Measurements from ENCODE around the gene ITGA11.
"Not testable (repeated sequence)": the region's sequence is repeated elsewhere in the genome, so short reads cannot be mapped to it uniquely, and the experiment has no call there.

The ITGA11 gene

DNA sequence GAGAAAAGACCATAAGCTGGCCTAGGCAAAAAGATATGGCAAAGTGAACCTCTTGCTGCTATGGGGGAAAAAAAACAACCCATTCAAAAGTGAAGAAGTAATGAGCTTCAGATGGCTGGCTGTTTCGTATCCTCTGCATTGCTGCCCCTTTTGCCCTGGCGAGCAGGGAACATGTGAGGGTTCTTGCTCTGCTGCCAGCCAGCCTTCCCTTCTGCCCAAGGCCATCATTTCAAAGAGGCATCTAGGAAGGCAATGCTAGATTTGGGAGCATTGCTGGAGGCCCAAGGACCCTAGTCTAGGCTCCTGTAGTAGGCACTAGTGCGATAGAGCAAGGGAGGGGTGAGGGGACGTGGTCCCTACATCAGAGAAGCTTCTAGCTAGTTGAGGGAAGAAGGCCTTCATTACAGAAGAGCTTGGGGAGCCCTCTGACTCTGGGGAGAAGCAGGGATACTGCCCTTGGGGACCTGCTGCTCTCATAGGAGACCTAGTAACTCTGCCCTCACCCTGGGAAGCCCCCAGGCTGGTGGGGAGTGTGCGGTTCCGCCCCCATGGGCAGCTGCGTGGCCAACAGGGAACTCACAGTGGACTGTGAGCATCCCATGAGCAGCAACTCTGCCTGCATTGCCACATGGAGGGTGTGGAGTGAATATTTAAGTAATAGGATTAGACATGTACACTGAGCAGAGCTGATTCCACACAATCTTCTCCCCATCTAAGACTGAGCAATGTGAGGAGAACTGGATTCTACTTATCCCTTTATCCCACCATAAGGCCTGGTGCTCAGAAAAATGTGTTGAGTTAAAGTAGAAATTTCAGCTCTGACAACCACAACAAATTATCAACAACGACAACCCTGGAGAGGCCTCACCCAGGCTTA lies 21.3 kb downstream of the ITGA11 start:
- DNase-seq: no peak

DNA sequence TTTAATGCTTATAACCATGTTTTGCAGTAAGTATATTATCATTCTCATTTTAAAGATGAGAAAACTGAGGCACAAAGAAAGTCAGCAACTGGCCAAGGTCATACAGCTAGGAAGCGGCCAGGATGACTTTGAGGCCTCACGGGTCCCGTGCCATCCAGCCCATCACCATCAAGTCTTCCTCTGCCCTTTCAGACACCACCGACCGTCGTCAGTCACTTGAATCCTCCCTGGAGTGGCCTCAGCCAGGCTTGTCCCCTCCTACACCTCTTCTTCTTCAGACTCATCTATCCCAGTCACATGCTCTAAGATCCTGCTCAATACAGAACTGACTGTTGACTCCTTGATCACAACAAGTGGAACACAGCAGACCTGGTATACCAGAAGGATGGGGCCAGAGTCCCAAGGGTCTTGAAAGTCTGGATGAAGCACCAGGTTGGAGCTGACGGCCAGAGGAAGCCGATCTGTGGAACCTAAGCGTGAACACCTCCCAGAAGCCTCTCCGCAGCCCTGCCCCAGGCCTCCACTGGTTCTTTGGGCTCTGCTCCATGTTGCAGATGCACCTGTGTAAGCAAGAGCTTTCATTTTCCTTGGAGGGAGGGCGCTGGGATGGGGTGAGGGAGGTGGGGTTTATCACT lies 22.1 kb downstream of the ITGA11 start:
- no peak for DNase-seq

DNA sequence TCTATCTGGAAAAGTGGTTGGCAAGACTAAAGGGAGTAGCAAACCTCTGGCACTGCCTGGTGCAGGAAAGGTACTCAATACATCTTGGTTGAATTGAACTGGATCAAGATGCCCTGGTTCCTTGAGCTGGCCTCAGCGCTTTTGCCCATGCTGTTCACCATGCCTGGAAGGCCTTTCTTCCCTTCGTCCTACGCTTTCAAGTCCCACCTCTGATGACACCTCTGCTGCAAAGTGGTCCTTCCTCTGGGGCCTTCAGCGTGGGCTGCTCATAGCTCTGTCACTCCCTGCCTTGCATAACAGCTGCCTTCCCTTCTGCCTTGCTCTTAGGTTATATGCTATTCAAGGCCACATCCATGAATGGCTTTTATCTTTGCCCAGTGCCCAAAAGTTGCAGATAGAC lies 23.0 kb downstream of the ITGA11 start:
- no peak for DNase-seq

DNA sequence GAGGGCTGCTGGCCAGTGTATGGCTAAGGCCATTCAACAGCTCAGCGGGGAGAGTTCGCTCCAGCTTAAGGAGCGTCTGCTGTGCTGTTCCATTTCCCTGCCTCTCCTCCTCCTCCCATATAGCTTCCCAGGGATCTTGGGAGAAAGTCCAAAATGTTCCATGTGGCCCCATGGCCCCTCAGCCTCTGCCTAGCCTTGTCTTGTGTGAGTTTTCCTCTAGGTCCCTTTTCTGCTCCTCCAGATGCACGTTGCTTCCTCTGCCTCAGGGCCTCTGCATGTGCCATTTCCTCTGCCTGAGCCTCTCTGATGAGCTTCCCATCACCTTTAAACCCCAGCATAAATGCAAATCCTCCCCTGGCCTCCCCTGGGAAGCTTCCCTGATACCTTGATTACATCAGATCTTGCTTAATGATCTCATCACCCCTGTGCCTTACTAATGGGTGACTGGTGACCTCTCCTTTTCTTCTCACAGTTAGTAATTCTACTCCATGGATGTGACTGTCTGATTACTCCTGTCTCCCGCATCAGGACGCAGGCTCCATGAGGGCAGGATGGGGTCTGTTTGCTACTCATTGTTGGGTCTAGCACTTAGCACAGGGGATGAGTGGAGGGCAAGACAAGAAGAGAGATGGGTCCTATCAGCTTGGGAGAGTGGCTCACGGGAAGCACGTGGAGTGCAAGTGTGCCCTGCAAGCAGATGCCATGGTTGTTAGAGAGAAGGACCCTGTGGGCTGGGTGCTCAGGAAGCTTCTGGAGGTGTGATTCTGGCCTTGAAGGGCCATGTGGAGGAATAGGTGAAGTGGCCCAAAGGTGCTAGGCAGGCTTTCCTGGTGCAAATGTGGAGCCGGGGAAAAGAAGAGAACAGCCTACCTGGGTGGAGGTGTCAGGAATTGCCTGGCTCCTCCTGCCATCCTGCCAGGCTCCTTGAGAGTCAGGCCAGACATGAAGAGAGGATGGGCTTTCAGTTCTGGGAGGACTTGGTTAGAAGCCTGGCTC lies 23.8 kb downstream of the ITGA11 start:
- no peak for DNase-seq

DNA sequence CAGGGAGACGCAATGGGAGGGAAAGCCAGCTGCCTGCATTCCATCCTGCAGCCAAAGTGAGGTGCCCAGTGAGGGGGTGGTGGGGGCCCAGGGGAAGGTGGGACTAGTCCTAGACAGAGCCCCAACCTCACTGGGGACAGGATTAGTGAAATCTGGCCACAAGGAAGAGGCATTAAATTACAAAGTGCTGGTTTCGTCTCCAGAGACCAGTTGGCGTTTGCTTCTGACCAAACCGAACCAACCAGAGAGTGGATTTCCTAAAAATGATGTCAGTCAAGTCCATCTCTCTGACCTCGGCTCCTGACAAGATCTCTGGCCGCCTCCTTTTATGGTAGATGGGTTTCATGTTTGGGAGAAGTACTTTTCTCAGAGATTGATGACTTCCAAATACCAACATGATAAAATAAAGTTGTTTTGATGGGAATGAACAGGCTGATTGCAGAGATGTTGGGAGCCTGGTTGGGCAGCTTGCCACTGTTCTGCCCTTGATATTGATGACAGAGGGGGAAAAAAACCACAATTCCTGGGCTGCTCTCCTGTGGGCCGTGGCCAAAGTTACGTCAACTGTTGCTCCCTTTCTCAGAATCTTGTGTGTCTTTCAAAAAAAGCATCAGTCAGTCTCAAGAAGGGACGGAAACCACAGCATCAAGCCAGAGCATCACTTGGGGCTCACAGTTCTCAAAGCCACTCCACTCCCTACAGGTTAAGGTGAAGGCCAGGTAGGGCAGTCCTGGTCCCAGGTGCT lies 24.6 kb downstream of the ITGA11 start:
- DNase-seq: peak; percentile 71

DNA sequence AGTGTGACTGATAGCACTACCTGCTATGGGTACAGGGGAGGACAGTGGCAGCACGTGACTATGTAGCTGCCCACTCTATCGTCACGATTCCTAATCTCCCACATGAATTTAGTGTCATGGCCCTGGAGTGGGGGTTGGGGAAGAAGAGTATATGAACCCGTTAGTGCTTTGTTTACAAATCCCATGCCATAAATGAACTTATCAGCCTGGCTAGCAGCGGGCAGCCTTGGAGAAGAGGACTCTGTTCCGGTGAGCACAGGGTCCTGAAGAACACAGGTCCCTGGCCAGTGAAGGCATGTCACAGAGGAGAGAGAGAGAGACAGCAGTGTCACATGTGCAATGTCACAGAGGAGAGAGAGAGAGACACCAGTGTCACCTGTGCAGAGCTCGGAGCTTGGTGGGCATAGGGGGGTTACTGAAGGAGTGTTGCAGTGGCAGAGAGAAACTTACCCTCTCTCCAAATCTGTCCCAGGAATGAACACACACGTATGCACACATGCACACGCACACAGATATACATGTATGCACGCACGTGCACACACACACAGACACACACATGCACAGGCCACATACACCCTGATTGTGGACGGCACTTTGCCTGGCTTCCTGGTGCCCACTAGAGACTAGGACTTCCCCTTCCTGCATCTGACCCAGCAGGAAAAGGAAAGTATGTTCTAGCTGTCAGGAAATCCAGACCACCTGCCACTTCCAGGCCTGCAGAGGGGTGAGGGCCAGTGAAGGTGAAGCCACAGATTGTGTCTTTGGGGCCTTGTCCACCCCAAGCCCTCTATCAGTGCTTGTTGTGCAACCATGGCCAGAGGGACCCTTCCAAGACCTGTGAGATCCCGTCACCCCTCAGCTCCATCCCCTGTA lies 26.3 kb downstream of the ITGA11 start:
- DNase-seq: no peak

DNA sequence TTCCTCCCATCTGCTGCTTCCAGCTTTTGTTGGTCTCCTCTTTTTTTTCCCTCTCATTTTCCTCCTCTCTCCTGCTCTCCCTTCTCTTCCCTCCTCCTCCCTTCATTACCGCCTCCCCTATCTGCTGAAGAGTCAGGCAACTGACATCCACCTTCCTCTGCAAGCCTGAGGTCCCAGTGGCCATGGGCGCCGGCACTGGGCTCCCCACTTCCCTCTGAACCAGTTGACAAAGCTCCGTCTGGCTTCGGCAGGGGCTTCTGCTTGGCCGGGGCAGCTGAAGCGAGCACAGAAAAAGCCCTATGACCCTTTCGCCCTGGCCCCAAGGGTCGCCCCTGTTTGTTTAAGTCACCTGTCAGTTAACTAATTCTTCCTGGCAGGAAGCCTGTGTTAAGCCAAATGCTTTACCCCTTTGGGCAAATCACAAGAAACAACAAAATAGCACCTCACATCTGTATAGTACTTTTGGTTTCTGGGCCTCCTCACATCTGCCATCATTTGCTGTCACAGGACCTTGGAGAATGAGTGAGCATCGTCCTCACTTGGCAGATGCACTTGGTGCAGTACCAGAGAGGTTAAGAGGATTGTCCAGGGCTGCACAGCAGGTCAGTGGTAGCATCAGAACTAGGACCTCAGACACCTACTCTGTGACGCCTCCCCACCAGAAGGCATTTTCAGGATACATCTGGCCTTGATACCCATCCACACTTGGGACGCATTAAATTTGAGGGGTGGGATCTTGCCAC lies 27.7 kb downstream of the ITGA11 start:
- no peak for DNase-seq

DNA sequence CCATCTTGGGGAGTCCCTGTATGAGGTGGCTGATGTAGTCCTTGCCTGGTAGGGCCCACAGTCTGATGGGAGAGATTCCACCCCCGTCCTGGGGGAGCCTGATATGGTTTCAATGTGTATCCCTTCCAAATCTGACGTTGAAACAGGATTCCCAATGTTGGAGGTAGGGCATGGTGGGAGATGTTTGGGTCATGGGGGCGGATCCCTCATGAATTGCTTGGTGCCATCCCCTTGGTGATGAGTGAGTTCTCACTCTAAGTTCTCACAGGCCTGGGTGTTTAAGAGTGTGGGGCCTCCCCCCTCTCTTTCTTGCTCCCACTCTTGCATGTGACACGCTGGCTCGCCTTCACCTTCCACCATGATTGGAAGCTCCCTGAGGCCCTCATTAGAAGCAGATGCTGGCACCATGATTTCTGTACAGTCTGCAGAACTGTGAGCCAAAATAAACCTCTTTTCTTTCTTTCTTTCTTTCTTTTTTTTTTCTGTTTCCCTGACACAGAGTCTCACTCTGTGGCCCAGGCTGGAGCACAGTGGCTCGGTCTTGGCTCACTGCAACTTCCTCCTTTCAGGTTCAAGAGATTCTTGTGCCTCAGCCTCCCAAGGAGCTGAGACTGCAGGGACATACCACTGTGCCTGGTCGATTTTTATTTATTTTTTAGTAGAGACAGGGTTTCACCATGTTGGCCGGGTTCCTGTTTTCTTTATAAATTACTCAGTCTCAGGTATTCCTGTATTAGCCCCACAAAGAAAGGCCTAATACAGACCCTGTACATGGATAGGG lies 28.6 kb downstream of the ITGA11 start:
- no peak for DNase-seq

DNA sequence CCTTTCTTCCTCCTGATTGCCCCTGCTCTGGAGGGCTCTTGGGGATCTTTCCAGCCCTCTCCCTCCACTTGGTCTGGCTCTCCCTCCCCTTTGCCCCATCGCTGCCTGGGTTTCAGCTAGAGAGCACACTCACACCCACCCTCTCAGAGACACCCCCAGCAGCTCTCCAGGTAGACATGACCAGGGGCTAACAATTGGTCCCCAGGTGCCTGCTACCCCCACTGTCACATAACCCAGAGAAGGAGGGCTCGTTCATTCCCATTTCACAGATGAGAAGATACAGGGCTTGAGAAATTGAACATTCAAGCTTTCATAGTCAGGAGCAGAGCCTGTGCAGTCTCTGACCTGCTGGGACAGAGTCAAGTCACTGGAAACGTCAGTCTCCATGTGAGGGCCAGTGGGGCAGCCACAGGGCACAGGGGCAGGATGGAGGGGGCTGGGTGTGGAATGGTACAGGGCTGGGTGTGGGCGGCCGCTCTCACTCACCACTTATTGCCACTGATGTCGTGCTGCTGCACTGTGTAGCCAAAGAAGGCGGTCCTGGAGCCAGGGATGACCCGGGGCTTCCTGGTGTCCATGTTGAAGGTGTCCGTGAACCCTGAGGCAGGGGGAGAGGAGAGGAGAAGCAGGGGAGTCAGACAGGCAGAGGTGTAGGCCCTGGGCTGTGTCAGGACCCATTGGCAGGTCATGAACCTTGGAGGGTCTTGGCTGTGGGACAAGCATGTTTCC lies 29.4 kb downstream of the ITGA11 start:
- no peak for DNase-seq

DNA sequence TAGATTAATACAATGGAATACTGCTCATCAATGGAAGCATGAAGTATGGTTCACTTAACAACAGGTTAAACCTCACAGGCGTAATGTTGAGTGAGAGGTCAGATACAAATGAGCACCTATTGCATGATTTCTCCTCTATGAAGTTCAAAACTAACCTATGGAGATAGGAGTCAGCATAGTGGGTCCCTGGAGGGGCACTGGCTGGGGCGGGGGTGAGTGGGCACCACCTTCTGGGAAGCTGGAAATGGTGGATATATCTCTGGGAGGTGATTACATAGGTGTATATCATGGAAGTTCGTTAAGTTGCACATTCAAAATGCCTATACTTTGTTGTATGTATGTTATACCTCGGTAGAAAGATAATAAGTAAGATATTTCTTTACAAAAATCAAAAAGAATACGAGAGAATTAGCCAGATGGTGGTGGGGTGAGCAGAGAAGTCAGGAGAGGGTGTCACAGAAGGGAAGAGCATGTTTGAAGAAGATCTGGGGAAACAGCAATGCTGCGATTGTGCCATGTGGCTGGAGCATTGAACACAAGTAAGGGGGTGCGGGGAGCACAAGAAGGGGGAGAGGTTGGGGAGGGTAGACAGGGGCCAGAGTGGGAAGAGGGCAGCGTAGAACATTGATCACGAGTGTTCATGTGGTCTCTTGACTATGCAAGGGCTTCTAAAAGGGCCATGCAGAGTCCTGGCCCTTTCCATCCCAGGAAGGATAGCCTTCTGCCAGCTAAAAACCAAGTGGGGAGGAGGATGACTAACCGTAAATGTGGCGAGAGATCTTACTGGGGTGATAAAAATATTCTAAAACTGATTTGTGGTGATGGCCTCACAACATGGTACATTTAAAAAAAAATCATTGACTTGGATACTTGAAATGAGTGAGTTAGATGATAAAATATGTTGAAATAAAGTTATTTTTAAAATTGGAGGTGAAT lies 30.2 kb downstream of the ITGA11 start:
- DNase-seq: no peak

DNA sequence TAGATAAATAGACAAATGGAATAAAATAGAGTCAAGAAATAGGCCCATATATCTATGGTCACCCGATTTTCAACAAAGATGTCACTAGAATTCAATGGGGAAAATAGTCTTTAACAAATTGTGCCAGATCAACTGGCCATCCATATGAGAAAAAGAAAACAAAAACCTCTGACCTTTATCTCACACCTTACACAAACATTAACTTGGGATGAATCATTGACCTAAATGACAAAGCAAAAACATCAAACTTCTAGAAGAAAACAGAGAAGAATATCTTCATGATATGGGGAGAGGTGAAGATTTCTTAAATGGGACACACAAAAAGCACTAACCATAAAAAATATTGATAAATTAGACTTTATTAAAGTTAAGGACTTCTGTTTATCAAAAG lies 31.9 kb downstream of the ITGA11 start:
- no peak for DNase-seq

DNA sequence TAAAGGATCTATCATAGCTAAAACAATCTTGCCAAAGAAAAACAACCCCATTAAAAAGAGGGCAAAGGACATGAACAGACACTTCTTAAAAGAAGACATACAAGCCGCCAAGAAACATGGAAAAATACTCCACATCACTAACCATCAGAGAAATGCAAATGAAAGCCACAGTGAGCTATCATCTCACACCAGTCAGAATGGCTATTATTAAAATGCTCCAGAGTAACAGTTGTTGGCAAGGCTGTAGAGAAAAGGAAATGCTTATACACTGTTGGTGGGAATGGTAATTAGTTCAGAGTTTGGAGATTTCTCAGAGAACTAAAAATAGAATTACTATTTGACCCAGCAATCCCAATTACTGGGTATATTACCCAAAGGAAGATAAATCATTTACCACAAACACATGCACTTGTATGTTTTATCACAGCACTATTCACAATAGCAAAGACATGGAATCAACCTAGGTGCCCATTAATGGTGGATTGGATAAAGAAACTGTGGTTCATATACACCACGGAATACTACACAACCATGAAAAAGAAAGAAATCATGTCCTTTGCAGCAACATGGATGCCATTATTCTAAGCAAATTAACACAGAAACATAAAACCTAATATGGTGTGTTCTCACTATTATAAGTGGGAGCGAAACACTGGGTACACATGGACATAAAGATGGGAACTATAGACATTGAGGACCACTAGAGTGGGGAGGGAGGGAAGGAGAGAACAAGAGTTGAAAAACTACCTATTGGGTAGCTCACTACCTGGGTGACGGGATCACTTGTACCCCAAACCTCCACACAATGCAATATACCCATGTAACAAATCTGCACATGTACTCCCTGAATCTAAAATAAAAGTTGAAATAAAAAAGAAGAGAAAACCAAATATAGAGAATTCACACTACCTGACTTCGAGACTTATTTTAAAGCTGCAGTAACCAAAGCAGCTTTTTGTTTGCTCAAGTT lies 32.6 kb downstream of the ITGA11 start:
- no peak for DNase-seq

DNA sequence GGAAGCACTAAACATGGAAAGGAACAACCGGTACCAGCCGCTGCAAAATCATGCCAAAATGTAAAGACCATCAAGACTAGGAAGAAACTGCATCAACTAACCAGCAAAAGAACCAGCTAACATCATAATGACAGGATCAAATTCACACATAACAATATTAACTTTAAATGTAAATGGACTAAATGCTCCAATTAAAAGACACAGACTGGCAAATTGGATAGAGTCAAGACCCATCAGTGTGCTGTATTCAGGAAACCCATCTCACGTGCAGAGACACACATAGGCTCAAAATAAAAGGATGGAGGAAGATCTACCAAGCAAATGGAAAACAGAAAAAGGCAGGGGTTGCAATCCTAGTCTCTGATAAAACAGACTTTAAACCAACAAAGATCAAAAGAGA lies 34.0 kb downstream of the ITGA11 start:
- not testable (repeated sequence) for DNase-seq

DNA sequence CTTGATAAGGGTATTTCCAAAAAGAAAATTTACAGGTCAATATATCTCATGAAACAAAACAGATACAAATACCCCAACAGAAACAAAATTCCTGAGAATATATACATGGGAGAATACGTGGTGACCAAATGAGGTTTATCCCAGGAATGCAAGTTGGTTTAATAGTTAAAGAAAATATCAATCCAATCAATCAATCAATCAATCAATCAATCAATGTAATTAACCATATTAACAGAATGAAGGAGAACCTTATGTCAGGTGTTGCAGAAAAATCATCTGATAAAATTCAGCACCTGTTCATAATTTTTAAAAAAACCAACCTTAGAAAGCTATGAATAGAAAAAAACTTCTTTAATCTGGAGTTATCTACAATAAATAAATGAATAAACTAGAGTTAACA lies 35.9 kb downstream of the ITGA11 start:
- DNase-seq: no peak

DNA sequence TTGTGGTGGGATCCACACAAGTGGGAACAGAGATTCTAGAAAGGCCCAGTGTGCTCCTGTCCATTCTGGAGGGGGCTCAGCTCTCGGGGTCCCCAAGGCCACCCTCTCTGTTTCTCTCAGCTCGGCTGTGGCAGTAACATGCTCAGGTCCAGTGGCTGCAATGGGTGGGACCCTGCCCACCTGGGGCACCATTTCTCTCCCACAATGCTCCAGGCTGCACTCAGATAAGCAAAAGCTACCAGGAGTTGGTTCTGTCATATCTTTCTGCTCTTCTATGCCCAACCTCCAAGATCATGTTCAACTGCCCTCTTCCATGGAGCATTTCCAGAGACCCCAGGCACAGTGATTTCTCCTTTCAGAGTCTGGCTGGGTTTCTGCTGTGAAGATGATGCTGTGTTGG lies 40.8 kb downstream of the ITGA11 start:
- DNase-seq: no peak

DNA sequence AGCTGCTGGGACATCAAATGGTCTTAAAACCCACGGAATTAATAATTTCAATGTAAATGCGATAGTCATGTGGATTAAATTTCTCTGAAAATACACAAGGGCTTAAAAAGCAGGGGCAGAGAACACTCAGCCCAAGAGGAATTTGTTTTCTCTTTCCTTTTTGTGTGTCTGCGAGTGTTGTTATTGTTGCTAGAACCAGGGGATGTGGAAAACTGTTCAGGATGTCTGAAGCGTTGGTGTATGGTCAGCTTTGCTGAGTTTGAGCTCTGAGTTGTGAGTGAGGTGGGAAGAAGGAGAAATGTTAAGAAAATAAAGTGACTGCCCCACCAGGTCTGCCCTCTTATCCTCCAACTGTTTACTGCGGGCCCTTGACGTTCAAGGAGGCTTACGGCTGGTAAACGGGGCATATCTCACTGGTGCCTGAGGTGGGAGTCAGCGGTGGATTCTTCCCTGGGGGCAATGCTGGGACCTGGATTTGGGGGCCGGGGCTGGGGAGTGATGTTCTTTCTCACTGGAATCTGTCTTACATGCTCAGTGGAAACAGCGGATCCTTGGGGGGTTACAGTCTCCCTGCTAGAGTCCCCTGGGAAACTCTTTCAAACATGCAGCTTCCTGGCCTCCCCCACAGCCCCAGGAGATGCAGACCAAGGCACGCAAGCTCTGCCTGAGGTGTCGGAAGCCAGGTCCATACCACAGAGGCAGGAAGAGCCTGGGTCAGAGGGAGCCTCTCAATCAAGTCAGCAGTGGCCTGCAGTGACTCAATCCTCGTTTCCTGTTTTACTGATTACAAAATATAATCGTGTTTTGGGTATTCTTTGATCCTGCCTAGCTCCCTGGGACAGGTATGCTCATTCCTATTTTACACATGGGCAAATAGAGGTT lies 41.8 kb downstream of the ITGA11 start:
- peak; percentile 88 for DNase-seq

All from fibroblast of skin of right biceps (primary cell).